GM12872 (cell line): ENCODE results near the gene L3HYPDH.

ENCODE experiments used
- CTCF ChIP-seq: IDR thresholded peaks from 3 replicates; pipeline ENCODE4 v1.5.1; 2011; ENCODE audit warnings: low read depth, mild to moderate bottlenecking, low read length, moderate library complexity; ENCODE audit not compliant: insufficient read depth

The L3HYPDH gene

DNA sequence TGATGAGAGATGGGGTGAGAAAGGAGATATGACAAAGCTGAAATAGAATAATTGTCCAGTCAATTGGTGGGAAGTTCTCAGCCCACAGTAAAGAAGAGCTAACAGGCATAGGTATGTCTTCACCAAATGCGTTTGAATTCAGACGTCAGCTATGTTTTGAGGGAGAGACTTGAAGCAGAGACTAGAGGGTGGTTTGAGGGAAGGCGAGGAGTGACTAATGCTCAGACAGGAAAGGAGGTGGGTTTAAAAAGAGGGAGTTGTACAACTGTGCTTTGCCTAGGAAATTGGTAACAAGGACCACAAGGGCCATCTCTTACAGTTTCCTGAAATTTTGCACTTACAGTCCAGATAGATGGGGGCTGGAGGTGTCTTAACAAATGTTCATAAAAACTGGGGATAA is 6.5 kb upstream of the L3HYPDH start:
- TF ChIP-seq CTCF = no peak

GRCh38 chr14:59484639-59485175 is 499 bp upstream of the L3HYPDH start:
- no peak for TF ChIP-seq CTCF

DNA sequence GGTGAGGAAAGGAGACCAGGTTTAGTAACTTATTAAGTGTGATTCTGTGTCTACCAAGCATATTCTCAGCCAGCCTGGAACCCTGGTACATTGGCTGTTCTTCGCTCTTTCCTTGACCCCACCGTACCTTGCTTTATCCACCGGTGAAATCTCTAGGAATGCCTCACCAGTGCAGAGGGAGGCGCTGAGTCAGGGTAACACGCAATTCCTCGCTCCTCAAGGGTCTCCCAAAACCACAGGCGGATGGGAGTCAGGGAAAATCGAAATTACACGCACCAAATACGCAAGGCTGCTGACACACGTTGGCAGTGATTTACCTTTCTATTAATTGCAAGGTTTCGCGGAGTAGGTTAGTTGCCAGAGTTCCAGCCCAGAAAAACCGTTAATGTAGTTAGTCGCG is 845 bp downstream of the L3HYPDH start:
- TF ChIP-seq CTCF = no peak

GRCh38 chr14:59482541-59483331 is 1.5 kb downstream of the L3HYPDH start:
- TF ChIP-seq CTCF = no peak

- TF ChIP-seq CTCF = no peak
Measured at GRCh38 chr14:59481871-59482540, 2.2 kb downstream of the L3HYPDH start.

- no peak for TF ChIP-seq CTCF
Measured at GRCh38 chr14:59481407-59481806, 2.8 kb downstream of the L3HYPDH start.

GRCh38 chr14:59480166-59480565 is 4.0 kb downstream of the L3HYPDH start:
- no peak for TF ChIP-seq CTCF
